ENCODE measurements around the gene KIF18B.

KIF18B gene

GRCh38 chr17:44930667-44931066 lies 16.9 kb downstream of the KIF18B start:
- POLR2A ChIA-PET = interaction anchor here (1.1 kb wide), 1 partner anchor 29 kb away, joined by 3 read pairs; no protein-coding TSS in a partner anchor
- CTCF ChIA-PET = interaction anchor here (3.4 kb wide), 1 partner anchor 10 kb away, joined by 17 read pairs; no protein-coding TSS in a partner anchor
- no peak for DNase-seq
- no peak overlapping the region for H3K27ac ChIP-seq (ENCODE audit: insufficient read depth in 1 of 2, low read depth in 1 of 2, low read length in 2 of 2, poor library complexity in 1 of 2, severe bottlenecking in 2 of 2)
- no peaks in the 10 kb centered on the region for H3K4me1 ChIP-seq (ENCODE audit: control extremely low read depth in 1 of 4, control insufficient read depth in 4 of 4, insufficient read depth in 4 of 4, low read length in 3 of 4)
- no peak overlapping the region for H3K4me3 ChIP-seq (ENCODE audit: control insufficient read depth in 1 of 7, extremely low read depth in 1 of 7, insufficient read depth in 4 of 7, low read depth in 2 of 7, low read length in 6 of 7)
- no peaks in the 10 kb centered on the region for H3K27me3 ChIP-seq (replicated peaks in 2 of 5; ENCODE audit: control insufficient read depth in 4 of 5, insufficient read depth in 5 of 5, low read length in 4 of 5)
- H3K36me3 ChIP-seq (ENCODE audit: control insufficient read depth in 4 of 4, insufficient read depth in 4 of 4, low read length in 3 of 4) = peaks cover 0 to 98% (median 58%) of the 10 kb centered on the region in 4 experiments
- WGBS (ENCODE audit: insufficient coverage) = 100% methylated on average over 5 of the region's 6 CpGs
- H3K9me3 ChIP-seq (ENCODE audit: control extremely low read depth in 1 of 5, control insufficient read depth in 4 of 5, insufficient read depth in 2 of 5, low read depth in 1 of 5, low read length in 4 of 5) = no peaks in the 10 kb centered on the region

- Histone ChIP-seq H3K27me3 (replicated peaks in 2 of 5; ENCODE audit: control insufficient read depth in 4 of 5, insufficient read depth in 5 of 5, low read length in 4 of 5) (no peaks in the 10 kb centered on the region), H3K4me1 (ENCODE audit: control extremely low read depth in 1 of 4, control insufficient read depth in 4 of 4, insufficient read depth in 4 of 4, low read length in 3 of 4) (no peaks in the 10 kb centered on the region), H3K36me3 (ENCODE audit: control insufficient read depth in 4 of 4, insufficient read depth in 4 of 4, low read length in 3 of 4) (peaks cover 0 to 83% (median 49%) of the 10 kb centered on the region in 4 experiments), H3K9me3 (ENCODE audit: control extremely low read depth in 1 of 5, control insufficient read depth in 4 of 5, insufficient read depth in 2 of 5, low read depth in 1 of 5, low read length in 4 of 5) (no peaks in the 10 kb centered on the region), H3K27ac (ENCODE audit: insufficient read depth in 1 of 2, low read depth in 1 of 2, low read length in 2 of 2, poor library complexity in 1 of 2, severe bottlenecking in 2 of 2) (no peak overlapping the region), H3K4me3 (ENCODE audit: control insufficient read depth in 1 of 7, extremely low read depth in 1 of 7, insufficient read depth in 4 of 7, low read depth in 2 of 7, low read length in 6 of 7) (no peak overlapping the region)
- DNase-seq = no peak
- ChIA-PET POLR2A (no interaction called here), CTCF (interaction anchor here (0.9 kb wide), 1 partner anchor 171 kb away, joined by 5 read pairs; no protein-coding TSS in a partner anchor)
- 97% methylated on average over 6 of the region's 7 CpGs for WGBS (ENCODE audit: insufficient coverage)
Observed at GRCh38 chr17:44928950-44929720, 18.4 kb downstream of the KIF18B start.

- Histone ChIP-seq H3K27me3 (replicated peaks in 2 of 5; ENCODE audit: control insufficient read depth in 4 of 5, insufficient read depth in 5 of 5, low read length in 4 of 5) (no peaks in the 10 kb centered on the region), H3K27ac (ENCODE audit: insufficient read depth in 1 of 2, low read depth in 1 of 2, low read length in 2 of 2, poor library complexity in 1 of 2, severe bottlenecking in 2 of 2) (no peak overlapping the region), H3K36me3 (ENCODE audit: control insufficient read depth in 4 of 4, insufficient read depth in 4 of 4, low read length in 3 of 4) (peaks cover 0 to 75% (median 42%) of the 10 kb centered on the region in 4 experiments), H3K4me3 (ENCODE audit: control insufficient read depth in 1 of 7, extremely low read depth in 1 of 7, insufficient read depth in 4 of 7, low read depth in 2 of 7, low read length in 6 of 7) (no peak overlapping the region), H3K4me1 (ENCODE audit: control extremely low read depth in 1 of 4, control insufficient read depth in 4 of 4, insufficient read depth in 4 of 4, low read length in 3 of 4) (no peaks in the 10 kb centered on the region), H3K9me3 (ENCODE audit: control extremely low read depth in 1 of 5, control insufficient read depth in 4 of 5, insufficient read depth in 2 of 5, low read depth in 1 of 5, low read length in 4 of 5) (no peaks in the 10 kb centered on the region)
- CTCF ChIA-PET = interaction anchor here (1.1 kb wide), 1 partner anchor 172 kb away, joined by 3 read pairs; no protein-coding TSS in a partner anchor
- POLR2A ChIA-PET = no interaction called here
- WGBS (ENCODE audit: insufficient coverage) = 99% methylated on average over 14 of the region's 15 CpGs
- no peak for DNase-seq
Observed at GRCh38 chr17:44928136-44928535, 19.4 kb downstream of the KIF18B start.

GRCh38 chr17:44927696-44928095 lies 19.9 kb downstream of the KIF18B start:
- peaks cover 0 to 2% (median 0%) of the 10 kb centered on the region in 5 experiments for H3K27me3 ChIP-seq (replicated peaks in 2 of 5; ENCODE audit: control insufficient read depth in 4 of 5, insufficient read depth in 5 of 5, low read length in 4 of 5)
- H3K36me3 ChIP-seq (ENCODE audit: control insufficient read depth in 4 of 4, insufficient read depth in 4 of 4, low read length in 3 of 4) = peaks cover 0 to 71% (median 38%) of the 10 kb centered on the region in 4 experiments
- no peaks in the 10 kb centered on the region for H3K9me3 ChIP-seq (ENCODE audit: control extremely low read depth in 1 of 5, control insufficient read depth in 4 of 5, insufficient read depth in 2 of 5, low read depth in 1 of 5, low read length in 4 of 5)
- DNase-seq = no peak
- H3K4me3 ChIP-seq (ENCODE audit: control insufficient read depth in 1 of 7, extremely low read depth in 1 of 7, insufficient read depth in 4 of 7, low read depth in 2 of 7, low read length in 6 of 7) = no peak overlapping the region
- H3K27ac ChIP-seq (ENCODE audit: insufficient read depth in 1 of 2, low read depth in 1 of 2, low read length in 2 of 2, poor library complexity in 1 of 2, severe bottlenecking in 2 of 2) = no peak overlapping the region
- no peaks in the 10 kb centered on the region for H3K4me1 ChIP-seq (ENCODE audit: control extremely low read depth in 1 of 4, control insufficient read depth in 4 of 4, insufficient read depth in 4 of 4, low read length in 3 of 4)
- ChIA-PET POLR2A (no interaction called here), CTCF (interaction anchor here (1.1 to 13.3 kb wide), 3 partner anchors 12 to 172 kb away, joined by 3 to 162 read pairs (median 4); partner anchors contain the start of gene GFAP)
- WGBS (ENCODE audit: insufficient coverage) = 97% methylated on average over 3 of the region's 3 CpGs

GRCh38 chr17:44926821-44927525 lies 20.6 kb downstream of the KIF18B start:
- DNase-seq = no peak
- H3K4me3 ChIP-seq (ENCODE audit: control insufficient read depth in 1 of 7, extremely low read depth in 1 of 7, insufficient read depth in 4 of 7, low read depth in 2 of 7, low read length in 6 of 7) = no peak overlapping the region
- no peak overlapping the region for H3K27ac ChIP-seq (ENCODE audit: insufficient read depth in 1 of 2, low read depth in 1 of 2, low read length in 2 of 2, poor library complexity in 1 of 2, severe bottlenecking in 2 of 2)
- no peaks in the 10 kb centered on the region for H3K9me3 ChIP-seq (ENCODE audit: control extremely low read depth in 1 of 5, control insufficient read depth in 4 of 5, insufficient read depth in 2 of 5, low read depth in 1 of 5, low read length in 4 of 5)
- POLR2A ChIA-PET = no interaction called here
- 91% methylated on average over 9 of the region's 15 CpGs for WGBS (ENCODE audit: insufficient coverage)
- CTCF ChIA-PET = interaction anchor here (1.0 to 13.3 kb wide), 6 partner anchors 9 to 208 kb away, joined by 3 to 162 read pairs (median 4); partner anchors contain the start of genes ACBD4 and GFAP
- peaks cover 0 to 5% (median 0%) of the 10 kb centered on the region in 5 experiments for H3K27me3 ChIP-seq (replicated peaks in 2 of 5; ENCODE audit: control insufficient read depth in 4 of 5, insufficient read depth in 5 of 5, low read length in 4 of 5)
- no peaks in the 10 kb centered on the region for H3K4me1 ChIP-seq (ENCODE audit: control extremely low read depth in 1 of 4, control insufficient read depth in 4 of 4, insufficient read depth in 4 of 4, low read length in 3 of 4)
- peaks cover 0 to 64% (median 35%) of the 10 kb centered on the region in 4 experiments for H3K36me3 ChIP-seq (ENCODE audit: control insufficient read depth in 4 of 4, insufficient read depth in 4 of 4, low read length in 3 of 4)

- H3K27me3 ChIP-seq (replicated peaks in 2 of 5; ENCODE audit: control insufficient read depth in 4 of 5, insufficient read depth in 5 of 5, low read length in 4 of 5) = peaks cover 0 to 12% (median 3%) of the 10 kb centered on the region in 5 experiments
- 95% methylated on average over 15 of the region's 18 CpGs for WGBS (ENCODE audit: insufficient coverage)
- H3K9me3 ChIP-seq (ENCODE audit: control extremely low read depth in 1 of 5, control insufficient read depth in 4 of 5, insufficient read depth in 2 of 5, low read depth in 1 of 5, low read length in 4 of 5) = no peaks in the 10 kb centered on the region
- ChIA-PET CTCF (interaction anchor here (0.6 to 13.3 kb wide), 5 partner anchors 8 to 253 kb away, joined by 3 to 162 read pairs (median 4); partner anchors contain the start of gene GFAP), POLR2A (no interaction called here)
- no peak for DNase-seq
- no peak overlapping the region for H3K4me3 ChIP-seq (ENCODE audit: control insufficient read depth in 1 of 7, extremely low read depth in 1 of 7, insufficient read depth in 4 of 7, low read depth in 2 of 7, low read length in 6 of 7)
- no peak overlapping the region for H3K27ac ChIP-seq (ENCODE audit: insufficient read depth in 1 of 2, low read depth in 1 of 2, low read length in 2 of 2, poor library complexity in 1 of 2, severe bottlenecking in 2 of 2)
- H3K4me1 ChIP-seq (ENCODE audit: control extremely low read depth in 1 of 4, control insufficient read depth in 4 of 4, insufficient read depth in 4 of 4, low read length in 3 of 4) = no peaks in the 10 kb centered on the region
- H3K36me3 ChIP-seq (ENCODE audit: control insufficient read depth in 4 of 4, insufficient read depth in 4 of 4, low read length in 3 of 4) = peaks cover 0 to 54% (median 30%) of the 10 kb centered on the region in 4 experiments
Observed at GRCh38 chr17:44925731-44926697, 21.6 kb downstream of the KIF18B start.

Measured in common myeloid progenitor, CD34-positive (primary cell).